H1 (cell line): ENCODE measurements around the gene ZBTB25. TPM values are rescaled to one million over a fixed set of nuclear protein-coding genes. Genes with fewer than 3 reads are reported as not detected.

Source experiments
- CTCF ChIA-PET: fragments of 300-600 bp; sonication (Branson Sonifier 250); formaldehyde crosslinking; loops from one replicate; lab custom pipeline; 2021; ENCODE audit not compliant: partially characterized antibody; lab: Charles Lee
- POLR2A ChIA-PET: fragments of 300-600 bp; sonication (Branson Sonifier 250); formaldehyde crosslinking; loops from one replicate; lab custom pipeline; 2021; ENCODE audit warnings: inconsistent platforms; ENCODE audit not compliant: partially characterized antibody; lab: Charles Lee
- DNase-seq, 2 experiments: peaks; one replicate each; pipeline versions ENCODE4 v3.0.0 to v3.0.0-alpha.2; 2010 to 2022; ENCODE audit warnings: low spot score in 2 of 2, low read depth in 1 of 2, mixed read lengths in 1 of 2
- FAIRE-seq: peaks from 2 replicates; lab custom pipeline; 2011; peaks lifted over from hg19 to GRCh38; lab: Jason Lieb, UNC
- H2AFZ ChIP-seq: 2 replicates; pipeline ENCODE4 v1.8.1; 2012; ENCODE audit warnings: low read length, inconsistent platforms
- H2AK5ac ChIP-seq: 2 replicates; pipeline ENCODE4 v1.6.1; 2013; ENCODE audit warnings: low read depth, low read length
- H2BK120ac ChIP-seq: replicated peaks from 2 replicates; pipeline ENCODE3; 2013; ENCODE audit warnings: low read depth, low read length, inconsistent platforms
- H2BK12ac ChIP-seq: 2 replicates; pipeline ENCODE4 v1.6.1; 2013; ENCODE audit warnings: low read depth, low read length
- H2BK15ac ChIP-seq: 2 replicates; pipeline ENCODE4 v1.6.1; 2013; ENCODE audit warnings: low read length
- H2BK20ac ChIP-seq: 2 replicates; pipeline ENCODE4 v1.6.1; 2013; ENCODE audit warnings: low read length
- H2BK5ac ChIP-seq: 2 replicates; pipeline ENCODE4 v1.6.1; 2013; ENCODE audit warnings: low read depth, low read length
- H3K14ac ChIP-seq: 2 replicates; pipeline ENCODE4 v1.6.1; 2013; ENCODE audit warnings: inconsistent platforms; ENCODE audit not compliant: insufficient read length
- H3K18ac ChIP-seq: 2 replicates; pipeline ENCODE4 v1.6.1; 2013; ENCODE audit warnings: low read length; ENCODE audit errors: extremely low read depth
- H3K23ac ChIP-seq: 2 replicates; pipeline ENCODE4 v1.6.1; 2013; ENCODE audit warnings: inconsistent platforms; ENCODE audit not compliant: insufficient read length
- H3K23me2 ChIP-seq: 2 replicates; pipeline ENCODE4 v1.6.1; 2013; ENCODE audit warnings: low read depth, low read length
- H3K27ac ChIP-seq: 2 replicates; pipeline ENCODE4 v1.6.1; 2011; ENCODE audit warnings: low read depth, low read length, inconsistent platforms
- H3K27me3 ChIP-seq, 4 experiments: replicated peaks in 1 of 4; 1 replicate in 1 of 4; 2 replicates in 3 of 4; pipeline versions ENCODE4 v1.6.1 to v1.8.1; 2011 to 2013; ENCODE audit warnings: low read length in 3 of 4, mild to moderate bottlenecking in 3 of 4, inconsistent platforms in 2 of 4, mixed read lengths in 2 of 4, moderate library complexity in 1 of 4; ENCODE audit not compliant: control insufficient read depth in 3 of 4, insufficient read depth in 3 of 4; ENCODE audit errors: extremely low read depth in 1 of 4
- H3K36me3 ChIP-seq, 4 experiments: 2 replicates each; pipeline versions ENCODE4 v1.6.1 to v1.8.1; 2011 to 2013; ENCODE audit warnings: mild to moderate bottlenecking in 4 of 4, low read length in 3 of 4, moderate library complexity in 2 of 4, control low read depth in 1 of 4, inconsistent platforms in 1 of 4; ENCODE audit not compliant: insufficient read depth in 4 of 4, control insufficient read depth in 2 of 4
- H3K4ac ChIP-seq: replicated peaks from 2 replicates; pipeline ENCODE3; 2013; ENCODE audit warnings: low read length, low read depth, mixed read lengths, inconsistent platforms; ENCODE audit not compliant: insufficient read length
- H3K4me1 ChIP-seq, 4 experiments: replicated peaks in 1 of 4; 1 replicate in 1 of 4; 2 replicates in 3 of 4; pipeline versions ENCODE4 v1.6.1 to v1.8.1; 2011 to 2013; ENCODE audit warnings: low read length in 3 of 4, inconsistent platforms in 2 of 4, mixed read lengths in 1 of 4; ENCODE audit not compliant: insufficient read depth in 4 of 4, control insufficient read depth in 3 of 4
- H3K4me2 ChIP-seq, 2 experiments: 2 replicates each; pipeline versions ENCODE4 v1.6.1 to v1.8.1; 2011 to 2013; ENCODE audit warnings: low read depth in 2 of 2, low read length in 2 of 2, control low read depth in 1 of 2, inconsistent platforms in 1 of 2, mild to moderate bottlenecking in 1 of 2; ENCODE audit not compliant: insufficient read depth in 1 of 2
- H3K4me3 ChIP-seq, 4 experiments: fragments of 200-600, 300-600 bp in 1 of 4; sonication (generic), shearing (Covaris generic), sonication (Bioruptor Twin) in 1 of 4; 2 replicates each; pipeline versions ENCODE4 v1.5.1 to v1.8.1; 2011 to 2016; ENCODE audit warnings: low read length in 4 of 4, low read depth in 3 of 4, control low read depth in 2 of 4, inconsistent platforms in 2 of 4, mild to moderate bottlenecking in 2 of 4, mixed read lengths in 1 of 4, moderate library complexity in 1 of 4; ENCODE audit not compliant: insufficient read depth in 2 of 4; ENCODE audit errors: extremely low read depth in 1 of 4
- H3K56ac ChIP-seq: replicated peaks from 2 replicates; pipeline ENCODE3; 2013; ENCODE audit warnings: low read depth, mild to moderate bottlenecking, mixed read lengths, low read length, inconsistent platforms; ENCODE audit not compliant: insufficient read length
- H3K79me1 ChIP-seq: 2 replicates; pipeline ENCODE4 v1.6.1; 2013; ENCODE audit warnings: low read depth, low read length, control low read depth
- H3K79me2 ChIP-seq, 2 experiments: 2 replicates each; pipeline versions ENCODE4 v1.6.1 to v1.8.1; 2012 to 2013; ENCODE audit warnings: low read length in 2 of 2, mild to moderate bottlenecking in 2 of 2, inconsistent platforms in 1 of 2; ENCODE audit not compliant: insufficient read depth in 2 of 2, control insufficient read depth in 1 of 2
- H3K9ac ChIP-seq, 4 experiments: replicated peaks in 1 of 4; 1 replicate in 1 of 4; 2 replicates in 3 of 4; pipeline versions ENCODE4 v1.6.1 to v1.8.1; 2011 to 2013; ENCODE audit warnings: low read depth in 3 of 4, low read length in 3 of 4, control low read depth in 2 of 4, mild to moderate bottlenecking in 2 of 4, moderate library complexity in 2 of 4, inconsistent platforms in 1 of 4; ENCODE audit errors: extremely low read depth in 1 of 4
- H3K9me3 ChIP-seq, 2 experiments: 2 replicates each; pipeline versions ENCODE4 v1.6.1 to v1.8.1; 2012 to 2013; ENCODE audit warnings: mild to moderate bottlenecking in 2 of 2, moderate library complexity in 2 of 2, control low read depth in 1 of 2, inconsistent platforms in 1 of 2, low read depth in 1 of 2, low read length in 1 of 2, mixed read lengths in 1 of 2; ENCODE audit not compliant: insufficient read depth in 2 of 2
- H4K20me1 ChIP-seq, 2 experiments: replicated peaks in 1 of 2; 2 replicates each; pipeline versions ENCODE3 to v1.8.1; 2011 to 2013; ENCODE audit warnings: inconsistent platforms in 2 of 2, low read length in 2 of 2, mild to moderate bottlenecking in 1 of 2; ENCODE audit not compliant: insufficient read depth in 2 of 2, control insufficient read depth in 1 of 2
- H4K5ac ChIP-seq: 2 replicates; pipeline ENCODE4 v1.6.1; 2013; ENCODE audit warnings: low read length, low read depth, mixed read lengths, inconsistent platforms; ENCODE audit not compliant: insufficient read length
- H4K8ac ChIP-seq: 2 replicates; pipeline ENCODE4 v1.8.0; 2013; ENCODE audit warnings: mild to moderate bottlenecking, moderate library complexity, low read length, inconsistent platforms; ENCODE audit not compliant: insufficient read depth; ENCODE audit errors: extremely low read depth
- H4K91ac ChIP-seq: replicated peaks from 2 replicates; pipeline ENCODE3; 2013; ENCODE audit warnings: low read length, mixed read lengths, inconsistent platforms; ENCODE audit not compliant: insufficient read length
- JUND ChIP-seq: IDR thresholded peaks from 2 replicates; pipeline ENCODE4 v1.6.1; 2011; ENCODE audit warnings: mild to moderate bottlenecking, improper control_type of control experiment, low read length
- TAF1 ChIP-seq: IDR thresholded peaks from 2 replicates; pipeline ENCODE4 v1.6.1; 2011; ENCODE audit warnings: mild to moderate bottlenecking, low read depth, low read length
- WGBS, 2 experiments: shearing (Covaris generic) in 1 of 2; methylation state at CpG; one replicate each; pipeline versions ENCODE4 v1.1.6 to v1.1.7; 2013 to 2015; ENCODE audit warnings: low lambda C conversion rate in 2 of 2, mixed read lengths in 2 of 2, inconsistent platforms in 1 of 2, low coverage in 1 of 2, missing lambda C conversion rate in 1 of 2; ENCODE audit not compliant: insufficient replicate concordance in 2 of 2, insufficient coverage in 1 of 2, insufficient read length in 1 of 2; ENCODE audit errors: extremely low coverage in 1 of 2, missing lambda C conversion rate in 1 of 2; 5-methylcytosine and 5-hydroxymethylcytosine counted together
- polyA plus RNA-seq, 7 experiments: library from polyadenylated mRNA; depleted of rRNA in 3 of 7; stranded (reverse) in 5 of 7; unstranded in 2 of 7; fragments of >200 nt in 5 of 7; fragments of 200-250 nt in 2 of 7; gene quantifications; 1 replicate in 5 of 7; 2 replicates in 1 of 7; 4 replicates in 1 of 7; pipeline versions ENCODE4 v1.2.1 to v1.2.3, GENCODE V29; 2011 to 2013; ENCODE audit warnings: missing spikeins in 2 of 7, mixed read lengths in 2 of 7
- total RNA-seq: library from RNA; stranded (reverse); fragmentation: NEBNext Ultra II Directional; extraction: Animal tissue kit (Norgen Biotek cat#: 25700); gene quantifications from 2 replicates; pipeline ENCODE4 v1.2.1, GENCODE V29; 2021

The ZBTB25 gene
- total and polyA plus RNA-seq, 2 of the 8 experiments (the other 6 are each of a cell fraction or from before 2014, with no cell fraction given), result 5.4 to 11.4 TPM

GRCh38 chr14:64508215-64508776 is 4.7 kb upstream of the ZBTB25 start:
- Histone ChIP-seq H2AFZ (no peak overlapping the region), H3K18ac (no peak overlapping the region), H3K4me1 (peaks cover 0 to 8% (median 7%) of the 10 kb centered on the region in 4 experiments; a peak in 5 of 7 replicates), H3K36me3 (no peaks in the 10 kb centered on the region), H3K27me3 (no peaks in the 10 kb centered on the region), H4K8ac (no peak overlapping the region), H2AK5ac (no peak overlapping the region), H3K9ac (no peak overlapping the region), H3K4me2 (no peak overlapping the region; a peak in 1 of 4 replicates), H3K27ac (no peak overlapping the region), H2BK20ac (no peak overlapping the region), H3K23me2 (peaks cover 12% of the 10 kb centered on the region), H2BK120ac (no peak overlapping the region), H3K4me3 (no peak overlapping the region), H4K20me1 (peaks cover 3 to 7% of the 10 kb centered on the region in 2 experiments), H4K91ac (no peak overlapping the region), H2BK5ac (no peak overlapping the region), H3K14ac (no peak overlapping the region), H2BK12ac (no peak overlapping the region), H3K23ac (no peak overlapping the region), H3K79me1 (peaks cover 6% of the 10 kb centered on the region; the same call in 1 of the 2 replicates), H3K79me2 (peaks cover 11 to 78% of the 10 kb centered on the region in 2 experiments), H2BK15ac (no peak overlapping the region), H3K9me3 (no peaks in the 10 kb centered on the region), H3K56ac (no peak overlapping the region), H3K4ac (no peak overlapping the region), H4K5ac (no peak overlapping the region)
- ChIA-PET POLR2A (interaction anchor here (0.7 to 1.6 kb wide), 7 partner anchors 12 to 169 kb away, joined by 3 to 6 read pairs (median 4); partner anchors contain the start of gene HSPA2), CTCF (interaction anchor here (1.0 to 1.5 kb wide), 4 partner anchors 30 to 256 kb away, joined by 3 to 5 read pairs (median 4); no protein-coding TSS in a partner anchor)
- DNase-seq, result no peak
- 71% methylated on average over 1 of the region's 1 CpG; no CpG with 5 or more reads in 1 of the 2 experiments for WGBS, 2 experiments
- FAIRE-seq, result no peak
- TF ChIP-seq TAF1, result no peak
- no peak for TF ChIP-seq JUND
